Glutamatergic neuron (in vitro differentiated cells): Measurements from ENCODE around the gene CHIT1. TPM values are rescaled to one million over a fixed set of nuclear protein-coding genes. Genes with fewer than 3 reads are reported as not detected.
A peak's percentile ranks its signal among the peaks of the same experiment; 100 is the strongest.

Experiments
- DNase-seq: peaks from one replicate; pipeline ENCODE4 v3.0.0; 2022
- H3K27ac Mint-ChIP-seq: one replicate; pipeline ENCODE4 v1.8.0; 2020; ENCODE audit warnings: mild to moderate bottlenecking, mixed read lengths, inconsistent platforms; ENCODE audit not compliant: unreplicated experiment
- H3K27me3 Mint-ChIP-seq: one replicate; pipeline ENCODE4 v1.8.0; 2020; ENCODE audit warnings: mild to moderate bottlenecking, moderate library complexity, mixed read lengths, inconsistent platforms; ENCODE audit not compliant: unreplicated experiment
- H3K36me3 Mint-ChIP-seq: one replicate; pipeline ENCODE4 v1.8.0; 2020; ENCODE audit warnings: mild to moderate bottlenecking, mixed read lengths, inconsistent platforms; ENCODE audit not compliant: unreplicated experiment
- H3K4me1 Mint-ChIP-seq: one replicate; pipeline ENCODE4 v1.8.0; 2020; ENCODE audit warnings: mild to moderate bottlenecking, low read depth, mixed read lengths, inconsistent platforms; ENCODE audit not compliant: unreplicated experiment
- H3K4me3 Mint-ChIP-seq: one replicate; pipeline ENCODE4 v1.8.0; 2020; ENCODE audit warnings: mild to moderate bottlenecking, mixed read lengths, inconsistent platforms; ENCODE audit not compliant: unreplicated experiment
- H3K9me3 Mint-ChIP-seq: one replicate; pipeline ENCODE4 v1.8.0; 2020; ENCODE audit warnings: mild to moderate bottlenecking, moderate library complexity, mixed read lengths, inconsistent platforms; ENCODE audit not compliant: unreplicated experiment
- CTCF ChIP-seq: fragments of 200-600 bp; sonication (generic); IDR thresholded peaks from one replicate; pipeline ENCODE4 v1.5.0; 2021; ENCODE audit not compliant: partially characterized antibody, unreplicated experiment
- long read RNA-seq: library from polyadenylated mRNA; unstranded; transcript quantifications from one replicate; pipeline ENCODE4 v2.0.0, GENCODE V29; 2020; ENCODE audit not compliant: unreplicated experiment
- total RNA-seq: library from RNA; stranded (reverse); fragmentation: NEBNext Ultra II Directional; extraction: Animal tissue kit (Norgen Biotek cat#: 25700); gene quantifications from one replicate; pipeline ENCODE4 v1.2.1, GENCODE V29; 2021; ENCODE audit not compliant: unreplicated experiment

Gene CHIT1
- total RNA-seq, result 0.10 TPM
- long read RNA-seq, result 0 reads

GRCh38 chr1:203229471-203230135, at the start of gene CHIT1:
Gene CHIT1 (minus strand): TSS chr1:203229673. CDS start chr1:203229636, 37 bp downstream.
- Mint-ChIP-seq H3K27me3 (peaks cover 21% of the 10 kb centered on the region), H3K4me1 (peaks cover 7% of the 10 kb centered on the region), H3K4me3 (no peak within 1 kb of the TSS), H3K27ac (no peak within 1 kb of the TSS), H3K36me3 (peaks cover 18% of the 10 kb centered on the region), H3K9me3 (peaks cover 6% of the 10 kb centered on the region)
- TF ChIP-seq CTCF, result no peak
- no peak for DNase-seq

- Mint-ChIP-seq H3K36me3 (no peaks in the 10 kb centered on the region), H3K4me3 (peak overlapping the region; percentile 72), H3K9me3 (peaks cover 13% of the 10 kb centered on the region), H3K4me1 (peaks cover 61% of the 10 kb centered on the region), H3K27me3 (peaks cover 9% of the 10 kb centered on the region), H3K27ac (peak overlapping the region; percentile 93)
- no peak for TF ChIP-seq CTCF
- DNase-seq, result no peak
Measured at GRCh38 chr1:203278885-203279406, 49.5 kb upstream of the CHIT1 start.

- Mint-ChIP-seq H3K9me3 (peaks cover 13% of the 10 kb centered on the region), H3K36me3 (no peaks in the 10 kb centered on the region), H3K4me1 (peaks cover 66% of the 10 kb centered on the region), H3K27ac (peak overlapping the region; percentile 93), H3K27me3 (peaks cover 9% of the 10 kb centered on the region), H3K4me3 (peak overlapping the region; percentile 72)
- peak; percentile 67 for DNase-seq
- TF ChIP-seq CTCF, result no peak
Measured at GRCh38 chr1:203278082-203278884, 48.8 kb upstream of the CHIT1 start.

- DNase-seq, result no peak
- TF ChIP-seq CTCF, result no peak
- H3K9me3 Mint-ChIP-seq, result peaks cover 4% of the 10 kb centered on the region
- H3K27ac Mint-ChIP-seq, result peak overlapping the region; percentile 93
- peaks cover 9% of the 10 kb centered on the region for H3K27me3 Mint-ChIP-seq
- H3K4me3 Mint-ChIP-seq, result no peak overlapping the region
- H3K36me3 Mint-ChIP-seq, result no peaks in the 10 kb centered on the region
- H3K4me1 Mint-ChIP-seq, result peaks cover 55% of the 10 kb centered on the region
Measured at GRCh38 chr1:203276916-203277545, 47.6 kb upstream of the CHIT1 start.
